Activated gamma-delta T cell (primary cell): ENCODE results near the gene RAB11FIP3.
A peak's percentile ranks its signal among the peaks of the same experiment; 100 is the strongest.

Experiments
- DNase-seq: peaks from one replicate; lab custom pipeline; 2025; lab: John Stamatoyannopoulos, UW

Gene RAB11FIP3

DNA sequence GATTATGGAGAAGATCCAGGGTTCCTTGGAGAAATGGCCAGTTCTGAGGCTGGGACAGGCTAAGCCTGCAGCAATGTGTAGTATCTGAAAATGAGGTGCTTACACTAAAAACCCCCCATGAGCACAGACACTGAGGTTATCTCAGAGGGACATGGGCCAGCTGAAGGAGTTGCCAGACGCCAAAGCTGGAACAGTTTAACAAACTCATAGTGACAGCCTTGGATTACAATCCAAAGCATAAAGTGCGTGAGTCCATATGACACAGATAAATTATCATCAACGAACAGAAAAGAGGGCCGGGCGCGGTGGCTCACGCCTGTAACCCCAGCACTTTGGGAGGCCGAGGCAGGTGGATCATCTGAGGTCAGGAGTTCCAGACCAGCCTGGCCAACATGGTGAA is 90.9 kb downstream of the RAB11FIP3 start:
- no peak for DNase-seq

DNA sequence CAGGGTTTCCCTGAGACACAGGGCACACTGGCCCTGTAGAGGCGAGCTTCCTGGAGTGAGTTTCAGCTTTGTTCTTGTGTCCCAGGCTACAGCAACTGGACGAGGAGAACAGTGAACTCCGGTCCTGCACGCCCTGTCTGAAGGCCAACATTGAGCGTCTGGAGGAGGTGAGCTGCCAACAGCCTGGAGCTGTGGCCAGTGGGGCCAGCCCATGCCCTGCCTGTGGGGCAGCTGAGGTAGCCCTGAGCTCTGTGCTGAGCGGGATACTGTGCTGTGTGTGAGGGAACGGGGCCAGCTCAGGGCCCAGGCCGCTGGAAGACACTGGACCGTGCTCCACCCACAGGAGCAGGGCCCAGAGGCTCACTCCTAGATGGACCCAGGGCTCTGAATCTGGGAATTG is 93.4 kb downstream of the RAB11FIP3 start:
- DNase-seq = no peak

DNA sequence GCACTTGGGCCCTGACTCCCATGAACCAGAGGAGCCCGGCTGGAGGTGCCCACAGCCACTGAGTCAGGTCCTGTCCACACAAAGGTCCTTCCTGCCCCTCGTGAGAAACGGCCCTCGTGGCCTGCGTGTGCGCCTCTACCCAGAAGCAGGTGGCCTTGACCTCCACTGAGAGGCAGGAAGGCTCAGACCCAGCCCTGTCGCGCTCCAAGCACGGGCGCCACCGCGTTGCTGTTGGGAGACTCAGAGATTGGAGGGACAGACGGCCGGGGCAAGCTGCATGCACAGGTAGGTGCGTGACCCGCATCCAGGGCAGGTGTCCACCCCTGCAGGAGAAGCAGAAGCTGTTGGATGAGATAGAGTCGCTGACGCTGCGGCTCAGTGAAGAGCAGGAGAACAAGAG is 94.0 kb downstream of the RAB11FIP3 start:
- no peak for DNase-seq

DNA sequence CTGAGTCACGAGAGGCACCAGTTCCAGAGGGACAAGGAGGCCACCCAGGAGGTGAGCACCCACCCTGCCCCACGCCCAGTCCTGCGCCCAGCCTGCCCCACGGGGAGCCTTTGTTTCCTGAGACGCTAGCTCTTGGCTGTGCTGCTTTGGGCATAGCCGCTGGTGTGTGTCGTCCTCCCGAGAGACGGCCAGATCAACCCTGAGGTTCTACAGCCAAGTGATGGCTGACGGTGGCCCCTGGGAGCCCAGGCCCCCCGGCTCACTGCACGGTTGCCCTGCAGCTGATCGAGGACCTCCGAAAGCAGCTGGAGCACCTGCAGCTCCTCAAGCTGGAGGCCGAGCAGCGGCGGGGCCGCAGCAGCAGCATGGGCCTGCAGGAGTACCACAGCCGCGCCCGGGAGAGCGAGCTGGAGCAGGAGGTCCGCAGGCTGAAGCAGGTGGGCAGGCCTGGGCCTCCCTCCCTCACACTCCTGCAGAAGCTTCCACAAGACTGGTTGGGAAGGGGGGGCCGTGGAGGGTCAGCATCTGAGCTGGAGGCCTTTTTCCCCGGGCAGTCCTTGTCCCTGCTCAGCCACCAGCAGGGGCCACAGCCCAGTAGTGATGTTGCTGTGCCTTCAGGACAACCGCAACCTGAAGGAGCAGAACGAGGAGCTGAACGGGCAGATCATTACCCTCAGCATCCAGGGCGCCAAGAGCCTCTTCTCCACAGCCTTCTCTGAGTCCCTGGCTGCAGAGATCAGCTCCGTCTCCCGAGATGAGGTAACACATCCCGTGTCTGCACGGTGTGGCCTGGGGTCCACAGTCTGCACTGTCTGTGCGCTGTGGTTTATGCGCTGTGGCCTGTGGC is 94.6 kb downstream of the RAB11FIP3 start:
- DNase-seq = no peak

DNA sequence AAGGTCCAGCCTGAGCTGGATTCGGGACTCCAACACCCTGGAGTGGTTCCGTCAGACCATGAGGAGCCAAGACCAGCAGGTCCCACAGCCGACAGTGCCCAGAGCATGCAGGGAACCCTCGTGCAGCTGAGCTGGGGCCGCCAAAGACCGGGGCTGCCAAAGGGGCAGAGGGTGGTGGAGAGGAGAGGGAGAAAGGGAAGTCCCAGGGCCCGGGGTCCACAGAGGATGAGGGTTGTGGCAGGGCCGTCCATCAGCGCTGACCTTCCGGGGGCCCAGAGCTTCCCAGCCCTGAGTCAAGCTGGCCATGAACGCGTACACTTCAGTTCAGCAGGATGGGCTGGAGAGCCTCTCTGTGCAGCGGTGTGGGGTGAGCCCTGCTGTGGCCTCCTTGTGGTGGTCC is 95.4 kb downstream of the RAB11FIP3 start:
- no peak for DNase-seq

DNA sequence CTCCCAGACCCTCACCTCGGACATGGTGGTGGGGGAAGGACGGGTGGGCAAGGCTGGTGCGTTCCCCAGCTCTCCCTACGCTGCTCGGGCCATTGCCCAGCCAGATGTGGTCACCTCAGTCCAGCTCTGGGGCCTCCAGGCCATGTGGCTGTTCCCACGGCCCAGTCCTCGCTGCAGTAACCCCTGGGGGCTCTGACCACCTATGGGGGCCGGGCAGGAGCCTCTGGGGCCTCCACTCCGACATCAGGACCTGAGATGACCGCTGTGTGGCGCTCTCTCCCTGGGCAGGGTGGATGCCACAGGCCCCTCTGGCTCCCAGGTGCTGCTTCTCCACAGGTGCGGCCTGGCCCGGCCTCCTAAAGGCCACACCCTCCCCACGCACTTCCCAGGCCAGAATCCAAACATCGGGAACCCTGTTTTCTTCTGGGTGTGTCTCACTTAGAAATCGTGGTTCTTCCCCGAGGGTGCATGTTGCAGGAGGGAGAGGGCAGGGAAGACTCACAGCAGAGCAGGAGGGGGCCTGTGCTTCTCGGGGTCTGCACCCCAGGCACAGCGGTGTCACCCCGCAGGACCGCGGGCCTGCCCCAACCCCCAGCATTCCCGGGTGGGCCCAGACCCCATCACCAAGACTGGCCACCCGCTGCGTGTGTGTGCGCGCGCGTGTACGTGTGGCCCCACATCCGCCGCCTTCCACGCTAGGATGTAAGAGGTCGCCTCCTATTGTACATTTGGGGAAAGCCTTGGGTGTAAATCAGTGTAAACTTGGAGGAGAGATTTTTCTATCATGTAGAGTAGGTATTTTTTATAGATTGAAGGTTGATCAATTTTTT is 96.1 kb downstream of the RAB11FIP3 start:
- DNase-seq = no peak

DNA sequence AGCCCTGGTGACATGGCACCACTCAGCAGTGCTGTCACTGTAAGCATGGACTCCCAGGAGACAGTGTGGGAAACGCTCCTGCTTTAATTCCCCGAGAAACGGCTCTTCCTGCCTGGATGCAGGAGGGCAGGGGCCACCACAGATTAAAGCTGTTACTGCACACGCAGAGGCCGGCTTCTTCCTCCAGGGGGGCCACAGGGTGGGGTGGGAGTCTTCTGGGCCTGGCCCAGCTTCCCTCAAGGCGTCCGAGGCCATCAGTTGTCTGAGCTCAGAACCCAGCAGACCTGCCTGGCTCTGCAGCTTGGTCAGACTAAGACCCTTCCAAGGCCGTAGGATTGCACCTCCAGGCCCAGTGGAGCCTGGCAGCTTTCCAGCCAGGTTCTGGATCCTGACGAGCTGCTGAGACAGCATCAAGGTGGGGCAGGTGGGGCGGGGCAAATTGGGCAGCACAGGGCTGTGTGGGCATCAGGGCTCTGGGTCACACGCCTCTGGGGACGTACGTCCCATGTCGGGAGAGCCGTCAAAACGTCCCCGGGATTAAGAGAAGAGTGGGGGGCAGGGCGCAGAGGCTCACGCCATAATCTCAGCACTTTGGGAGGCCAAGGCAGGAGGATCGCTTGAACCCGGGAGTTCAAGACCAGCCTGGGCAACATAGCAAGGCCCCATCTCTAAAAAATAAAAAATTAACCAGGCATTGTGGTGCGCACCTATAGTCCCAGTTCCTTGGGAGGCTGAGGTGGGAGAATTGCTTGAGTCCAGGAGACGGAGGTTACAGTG is 97.1 kb downstream of the RAB11FIP3 start:
- DNase-seq = no peak

DNA sequence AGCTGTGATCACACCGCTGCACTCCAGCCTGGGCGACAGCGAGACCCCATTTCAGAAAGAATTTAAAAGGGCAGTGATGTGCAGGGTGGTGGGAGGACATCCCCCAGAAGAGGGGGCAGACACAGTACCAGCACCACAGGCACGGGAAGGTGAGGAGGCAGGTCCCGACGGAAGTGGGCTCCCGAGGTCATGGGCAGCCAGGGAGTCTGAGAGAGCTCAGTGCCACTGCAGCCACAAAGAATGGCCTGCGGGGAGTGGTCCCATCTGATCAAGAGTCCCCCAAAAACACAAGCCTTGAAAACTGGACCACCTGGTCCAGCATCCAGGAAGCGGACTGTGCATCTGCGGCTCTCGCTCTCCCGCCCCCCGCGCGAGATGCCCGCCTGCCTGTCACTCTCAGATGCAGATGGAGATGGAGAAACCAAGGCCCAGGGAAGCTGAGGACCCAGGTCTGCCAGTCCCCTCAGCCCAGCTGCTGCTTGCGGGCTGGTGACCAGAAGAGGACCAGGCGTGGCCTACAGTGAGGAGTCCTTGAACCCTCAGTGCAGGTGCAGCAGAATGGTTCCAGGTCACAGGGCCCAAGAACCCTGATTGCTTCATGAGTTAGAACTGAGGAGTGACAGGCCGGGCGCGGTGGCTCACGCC is 97.8 kb downstream of the RAB11FIP3 start:
- no peak for DNase-seq

DNA sequence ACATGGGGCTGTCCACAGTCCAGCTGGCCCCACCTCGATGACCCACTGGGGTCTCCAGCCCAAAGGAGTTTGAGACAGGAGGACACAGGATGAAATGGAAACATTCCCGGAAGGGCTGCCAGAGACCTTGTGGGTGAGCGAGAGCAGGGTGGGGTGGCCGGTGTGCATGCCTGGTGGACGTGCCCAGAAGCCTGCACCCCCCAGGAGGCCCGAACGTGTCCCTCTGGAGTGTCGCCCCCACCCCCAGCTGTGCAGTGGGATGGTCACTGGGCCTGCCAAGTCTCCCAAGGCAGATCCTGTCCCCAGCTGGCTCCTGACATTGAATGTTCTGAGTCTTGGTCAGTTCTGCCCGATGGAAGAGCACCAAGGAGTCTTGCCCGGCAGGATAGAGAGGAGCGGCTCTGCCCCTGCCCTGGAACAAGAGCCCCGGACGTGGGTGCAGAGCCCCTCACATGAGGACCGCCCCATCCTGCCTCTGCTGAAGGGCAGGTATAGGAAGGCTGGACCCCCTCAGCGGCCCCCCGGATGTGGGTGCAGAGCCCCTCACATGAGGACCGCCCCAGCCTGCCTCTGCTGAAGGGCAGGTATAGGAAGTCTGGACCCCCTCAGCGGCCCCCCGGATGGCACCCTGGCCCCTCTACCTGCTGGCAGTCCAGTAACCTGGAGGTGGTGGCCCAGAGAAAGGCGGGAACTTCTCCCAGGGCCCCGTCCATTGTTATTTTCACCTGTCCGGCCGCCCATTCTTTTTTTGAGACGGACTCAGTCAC is 99.0 kb downstream of the RAB11FIP3 start:
- no peak for DNase-seq

DNA sequence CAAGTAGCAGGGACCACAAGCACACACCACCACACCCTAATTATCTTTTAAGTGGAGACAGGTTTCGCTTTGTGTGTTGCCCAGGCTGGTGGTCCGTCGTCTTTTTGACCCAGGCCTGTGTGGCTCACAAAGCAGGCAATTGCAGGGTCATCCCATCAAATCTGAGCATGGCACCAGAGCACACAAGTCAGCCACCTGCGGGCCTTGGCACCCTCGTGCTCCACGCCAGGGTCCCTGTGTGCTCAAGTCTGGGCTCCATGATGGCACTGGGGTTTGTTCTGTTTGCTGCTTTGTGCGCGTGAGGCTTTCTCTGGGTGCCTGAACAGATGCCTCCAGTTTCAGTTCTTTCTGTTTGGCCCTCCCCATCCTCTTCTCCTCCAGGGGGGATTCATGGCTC is 99.7 kb downstream of the RAB11FIP3 start:
- no peak for DNase-seq

DNA sequence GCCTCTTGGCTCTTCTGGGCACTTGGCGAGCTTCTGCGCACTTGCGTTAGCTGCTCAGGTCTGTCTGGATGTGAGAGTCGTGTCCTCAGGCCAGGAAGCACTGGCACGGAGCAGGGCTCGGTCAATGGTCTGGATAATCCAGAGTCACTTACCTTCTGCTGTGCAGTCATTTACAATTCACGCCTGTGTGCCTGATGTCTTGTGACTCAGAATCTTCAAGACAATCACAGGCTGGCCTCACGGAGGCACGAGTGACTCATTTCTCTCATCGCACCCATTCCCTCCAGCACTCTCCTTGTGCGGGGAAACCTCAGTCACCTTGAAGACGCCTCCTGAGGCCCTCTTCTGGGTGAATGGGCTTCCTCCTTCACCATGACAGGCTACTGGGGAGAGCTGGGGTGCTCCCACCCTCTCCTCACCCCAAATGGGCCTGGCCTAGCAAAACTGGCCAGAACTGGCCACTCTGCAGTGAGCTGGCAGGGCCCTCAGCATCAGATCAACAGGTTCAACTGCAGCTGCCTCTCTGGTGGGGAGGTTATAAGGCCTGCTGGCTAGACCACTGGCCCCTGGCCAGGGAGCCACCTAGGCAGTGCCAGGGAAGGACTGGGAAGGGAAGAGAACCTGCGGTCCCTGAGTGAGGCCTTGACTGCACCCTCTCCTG is 100.2 kb downstream of the RAB11FIP3 start:
- DNase-seq = no peak

DNA sequence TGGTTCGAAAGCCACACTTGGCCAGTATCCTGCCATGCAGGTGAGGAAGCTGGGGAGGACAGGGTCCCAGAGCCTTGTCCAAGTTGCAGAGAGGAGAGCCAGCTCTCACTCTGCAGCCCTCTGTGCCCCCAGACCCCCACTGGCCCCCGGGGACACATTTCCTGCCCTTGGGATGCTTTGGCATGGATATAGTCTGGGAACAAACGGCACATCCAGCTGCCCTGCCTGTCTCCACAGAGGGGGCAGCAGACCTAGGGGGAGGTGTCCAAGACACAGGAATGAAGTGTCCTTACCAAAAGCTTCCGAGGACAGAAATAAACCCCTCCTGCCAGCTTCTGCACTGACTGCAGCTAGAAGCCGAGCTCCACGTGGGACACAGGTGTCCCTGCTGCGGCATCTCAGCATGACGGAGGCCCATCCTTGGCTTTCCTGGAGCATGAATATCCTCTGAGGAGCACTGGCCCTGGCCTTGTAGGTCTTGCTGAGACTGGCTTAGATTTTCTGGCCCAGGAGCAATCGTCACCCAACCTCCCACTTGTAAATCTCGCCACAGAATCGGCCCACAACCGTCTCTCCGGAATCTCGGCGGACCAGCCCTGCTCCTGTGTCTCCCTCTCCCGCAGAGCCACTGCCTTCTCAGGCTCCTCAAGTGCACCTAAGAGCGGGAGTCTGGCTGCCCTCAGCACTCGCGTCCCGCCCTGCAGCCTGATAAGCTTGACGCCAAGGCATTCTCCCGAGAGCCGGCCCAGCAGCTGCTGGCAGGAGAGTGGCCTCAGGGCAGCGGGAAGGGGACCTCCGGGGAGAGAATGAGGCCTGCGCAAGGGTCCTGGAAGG is 100.9 kb downstream of the RAB11FIP3 start:
- DNase-seq = no peak

DNA sequence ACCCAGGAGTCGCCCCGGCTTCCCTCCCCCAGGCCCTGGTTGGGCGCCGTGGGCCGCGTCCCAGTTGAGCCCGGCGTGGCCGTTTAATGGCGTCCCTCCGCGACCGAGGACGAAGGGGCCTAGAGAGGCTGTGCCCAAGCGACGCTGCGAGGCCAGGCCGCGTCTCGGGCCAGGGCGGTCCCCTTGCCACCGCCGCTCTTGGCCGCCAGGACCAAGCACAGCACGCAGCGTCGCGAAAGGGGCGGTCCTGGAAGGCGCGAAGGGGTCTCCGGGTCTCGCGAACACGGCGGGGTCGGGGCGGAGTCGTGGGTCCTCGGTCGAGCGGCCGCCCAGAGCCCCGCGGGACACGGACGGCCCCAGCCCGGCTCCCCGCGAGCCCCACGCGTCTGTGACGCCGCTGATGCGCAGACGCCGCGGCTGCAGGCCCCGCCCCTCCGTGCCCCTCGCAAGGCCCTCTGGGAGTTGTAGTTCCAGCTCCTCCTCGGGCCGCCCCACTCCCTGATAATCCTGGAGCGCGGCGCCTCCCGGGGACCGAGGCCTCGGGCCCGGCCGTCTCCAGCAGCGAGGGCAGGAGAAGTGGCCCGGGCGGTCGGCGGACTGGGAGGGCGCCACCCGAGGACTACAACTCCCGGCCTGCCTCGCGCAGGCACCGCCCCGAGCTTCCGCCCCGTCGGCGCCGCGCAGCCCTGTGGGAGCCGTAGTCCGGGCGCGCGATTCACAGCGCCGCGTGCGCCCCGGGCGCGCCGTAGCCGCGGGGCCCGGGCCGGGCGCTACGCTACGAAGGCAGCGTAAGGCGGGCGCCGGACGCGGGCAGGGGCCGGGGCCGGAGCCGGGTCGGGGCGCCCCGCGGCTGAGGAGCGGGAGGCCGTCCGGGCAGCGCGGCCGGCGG is 101.8 kb downstream of the RAB11FIP3 start, which contains the start of gene CAPN15:
Gene CAPN15, plus strand, starts transcription at position 698 of the 889 bp plus-strand sequence. CDS start 19,127 bp downstream, outside the sequence.
- DNase-seq = peak; percentile 81

DNA sequence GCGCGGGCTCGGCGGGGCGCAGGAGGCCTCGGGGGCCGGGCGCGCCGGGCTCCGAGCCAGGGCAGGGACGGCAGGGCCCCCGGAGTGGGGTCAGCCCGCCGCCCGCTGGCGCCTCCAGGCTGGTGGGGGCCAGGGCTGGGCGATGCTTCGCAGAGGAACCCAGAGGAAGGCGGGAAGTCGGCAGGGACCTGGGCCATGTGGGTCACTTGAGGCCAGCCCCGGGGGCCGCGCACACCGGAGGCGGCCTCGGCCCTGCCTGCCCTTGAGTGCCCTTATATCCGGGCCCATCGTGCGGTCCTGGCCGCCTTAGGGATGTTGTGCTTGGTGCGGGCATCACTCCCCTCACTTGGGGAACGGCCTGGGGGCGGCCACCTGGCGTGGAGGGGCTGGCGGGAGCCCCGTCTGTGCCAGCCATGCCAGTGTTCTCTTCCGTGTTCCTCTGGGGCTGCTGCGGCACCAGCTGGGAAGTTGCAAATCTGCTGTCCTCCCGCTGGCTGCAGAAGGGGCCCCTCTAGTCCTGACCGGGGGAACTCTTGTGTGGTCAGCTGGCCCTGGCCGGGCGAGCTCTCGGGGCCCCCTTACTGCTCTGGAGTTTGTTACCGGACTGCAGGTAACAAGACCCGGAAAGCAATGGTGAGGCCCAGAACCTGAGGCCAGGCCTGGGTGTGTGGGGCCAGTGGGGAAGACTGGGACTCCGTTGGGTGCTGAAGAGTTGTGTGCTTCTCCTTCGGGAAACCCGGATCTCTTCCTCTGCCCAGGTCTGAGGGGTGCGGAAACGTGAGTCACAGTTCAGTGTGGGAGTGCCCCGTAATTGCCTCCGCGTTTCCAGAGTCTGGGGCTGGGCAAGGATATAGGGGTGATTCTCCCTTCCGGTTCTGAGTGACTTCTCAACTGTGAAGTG is 102.9 kb downstream of the RAB11FIP3 start:
- DNase-seq = no peak

DNA sequence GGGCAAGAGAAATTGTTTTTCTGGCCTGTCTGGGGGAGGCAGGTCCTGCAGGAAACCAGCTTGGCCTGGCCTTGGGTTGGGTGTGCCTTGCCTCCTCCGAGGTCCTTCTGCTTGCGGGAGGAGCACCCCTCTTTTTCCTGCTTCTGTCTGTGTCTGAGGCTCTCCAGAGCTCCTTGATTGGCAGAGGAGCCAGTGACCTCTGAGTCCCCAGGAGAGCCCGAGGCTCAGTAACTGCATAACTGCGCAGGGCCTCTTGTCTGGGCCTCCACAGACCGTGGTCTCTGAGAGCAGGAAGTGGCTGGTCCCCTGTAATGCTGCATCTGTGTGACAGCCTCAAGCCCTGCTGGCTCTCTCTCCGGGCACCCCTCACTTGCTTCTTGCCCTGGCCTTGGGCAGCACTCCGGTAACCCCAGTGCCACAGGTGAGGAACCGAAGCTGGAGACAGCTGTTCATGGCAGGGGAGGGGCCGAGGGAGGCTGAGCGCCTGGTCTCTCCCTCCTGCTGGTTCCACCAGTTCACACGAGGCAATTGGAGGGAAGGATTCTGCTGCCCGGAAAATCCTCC is 103.6 kb downstream of the RAB11FIP3 start:
- DNase-seq = no peak

DNA sequence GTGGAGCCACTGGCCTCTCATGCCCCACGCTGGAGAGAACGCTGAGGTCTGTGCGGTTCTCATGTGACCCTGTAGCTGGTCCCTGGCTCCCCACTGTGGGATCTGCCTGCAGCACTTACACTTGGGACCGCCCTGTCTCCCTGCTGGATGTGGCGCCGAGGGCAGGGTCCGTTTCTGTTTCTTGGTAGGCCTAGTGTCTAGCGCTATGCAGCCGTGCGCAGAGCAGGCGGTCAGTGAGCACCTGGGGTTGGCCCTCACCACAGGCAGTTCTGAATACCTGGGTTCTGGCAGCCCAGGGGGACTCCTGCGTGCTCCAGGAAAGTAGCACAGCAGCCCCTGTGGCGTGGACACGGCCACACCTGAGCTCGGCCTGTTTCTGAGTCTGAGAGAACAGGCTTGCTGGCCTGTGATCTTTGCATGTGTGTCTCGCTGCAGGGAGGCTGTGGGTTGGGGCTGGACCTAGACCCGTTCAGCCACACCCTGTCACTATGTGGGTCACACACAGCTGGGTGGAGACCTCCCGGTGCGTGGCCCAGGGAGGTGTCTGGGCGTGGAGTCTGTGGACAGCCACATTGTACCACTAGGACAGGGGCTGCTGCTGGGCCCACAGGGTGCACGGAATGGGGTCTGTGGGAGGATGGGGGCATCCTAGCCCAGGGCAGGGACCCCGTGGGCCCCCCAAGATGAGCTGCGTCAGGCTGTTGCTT is 104.8 kb downstream of the RAB11FIP3 start:
- no peak for DNase-seq
